Uterus (tissue), 2 donors: ENCODE measurements around the gene CHMP5.

Source experiments
- CTCF ChIP-seq, 4 experiments: fragments of 200-600 bp in 2 of 4; fragments of 450-650 bp in 2 of 4; sonication (generic) in 2 of 4; IDR thresholded peaks; one replicate each; pipeline ENCODE4 v1.5.1; 2016 to 2019; ENCODE audit warnings: antibody characterized with exemption in 4 of 4, mild to moderate bottlenecking in 2 of 4, moderate library complexity in 1 of 4
- POLR2A ChIP-seq, 2 donors: fragments of 450-650 bp; IDR thresholded peaks; one replicate each; pipeline ENCODE4 v1.6.1; 2016; ENCODE audit warnings: antibody characterized with exemption in 2 of 2, mild to moderate bottlenecking in 1 of 2, moderate library complexity in 1 of 2

DNA sequence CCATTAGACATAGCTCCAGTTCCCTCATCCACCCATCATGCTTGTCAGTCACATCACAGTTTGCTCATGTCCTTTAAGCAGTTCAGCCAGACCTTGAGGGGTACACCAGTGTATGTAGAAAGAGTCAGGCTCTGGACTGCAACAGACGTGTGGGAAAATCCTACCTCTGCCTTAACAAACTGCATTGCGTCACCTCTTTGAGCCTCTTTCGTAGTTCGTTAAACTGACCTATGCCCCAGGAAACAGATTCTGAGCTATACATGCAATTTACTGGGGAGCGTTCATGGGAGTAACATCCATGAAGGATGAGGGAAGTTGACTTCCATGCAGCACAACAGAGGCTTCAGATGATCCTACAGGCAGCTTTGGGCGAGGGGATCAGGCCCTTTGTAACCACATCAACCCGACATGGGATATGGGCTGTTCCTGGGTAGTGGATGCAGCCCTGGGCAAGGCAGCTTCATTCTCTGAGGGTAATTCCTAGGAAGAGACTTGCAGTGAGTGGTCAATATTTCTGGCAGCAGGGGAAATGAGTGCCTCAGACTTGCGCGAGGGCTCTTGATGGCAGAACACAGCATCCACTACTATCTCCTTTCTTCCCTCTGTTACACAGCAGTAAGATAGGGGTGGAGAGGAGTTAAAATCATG lies 20.6 kb upstream of the CHMP5 start:
- TF ChIP-seq CTCF (IDR thresholded peaks at IDR 0.05) = no peak
- TF ChIP-seq POLR2A (IDR thresholded peaks at IDR 0.05) = no peak
